ENCODE results near the gene TMEM205.
"Not testable (repeated sequence)": the region's sequence is repeated elsewhere in the genome, so short reads cannot be mapped to it uniquely, and the experiment has no call there.

The TMEM205 gene

DNA sequence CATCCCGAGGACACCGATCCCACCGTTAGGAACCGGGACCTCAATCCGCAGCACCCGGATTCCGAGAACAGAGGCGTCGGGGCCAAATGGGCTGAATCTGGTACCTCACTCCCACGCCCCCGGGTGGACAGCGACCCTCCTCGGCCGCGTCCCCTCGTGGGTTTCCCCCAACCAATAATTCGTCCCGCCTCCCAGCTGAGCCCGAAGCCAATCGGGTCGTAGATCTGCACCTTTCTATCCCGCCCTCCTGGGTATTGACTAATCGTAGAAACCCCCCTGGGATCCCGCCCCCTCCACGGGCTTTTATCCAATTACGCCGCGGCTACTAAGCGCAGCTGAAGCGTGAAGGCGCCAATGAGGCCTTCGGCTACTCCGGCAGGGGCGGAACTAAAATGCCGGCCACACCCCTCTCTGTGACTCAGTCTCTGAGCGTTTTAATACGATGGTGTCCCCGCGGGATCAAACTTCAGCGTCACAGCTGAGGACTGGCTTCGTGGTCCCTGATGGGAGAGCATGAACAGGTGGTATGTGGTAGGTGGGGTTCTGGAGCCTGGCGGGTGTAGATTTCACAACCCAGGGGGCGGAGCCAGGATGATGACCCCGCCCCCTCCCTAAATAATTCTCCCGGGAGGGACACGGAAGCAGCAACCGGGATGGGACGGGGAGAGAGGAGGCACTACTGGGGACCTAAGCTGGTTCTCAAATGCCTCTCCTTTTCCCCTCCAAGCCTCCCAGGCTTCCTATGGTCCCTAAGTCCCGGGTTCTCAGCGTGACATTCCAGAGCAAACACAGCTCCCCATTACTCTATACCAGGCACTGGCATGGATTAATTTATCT, at the start of gene TMEM205, which contains the start of gene CCDC159:
Gene TMEM205, minus strand, starts transcription at position 165 of the 837 bp plus-strand sequence. CDS start 649 bp downstream, outside the sequence.
Gene CCDC159, plus strand, starts transcription at position 416 of the 837 bp plus-strand sequence. Its CDS starts 88 bp downstream, at position 504.
- peak; percentile 95 to 98 for DNase-seq

DNA sequence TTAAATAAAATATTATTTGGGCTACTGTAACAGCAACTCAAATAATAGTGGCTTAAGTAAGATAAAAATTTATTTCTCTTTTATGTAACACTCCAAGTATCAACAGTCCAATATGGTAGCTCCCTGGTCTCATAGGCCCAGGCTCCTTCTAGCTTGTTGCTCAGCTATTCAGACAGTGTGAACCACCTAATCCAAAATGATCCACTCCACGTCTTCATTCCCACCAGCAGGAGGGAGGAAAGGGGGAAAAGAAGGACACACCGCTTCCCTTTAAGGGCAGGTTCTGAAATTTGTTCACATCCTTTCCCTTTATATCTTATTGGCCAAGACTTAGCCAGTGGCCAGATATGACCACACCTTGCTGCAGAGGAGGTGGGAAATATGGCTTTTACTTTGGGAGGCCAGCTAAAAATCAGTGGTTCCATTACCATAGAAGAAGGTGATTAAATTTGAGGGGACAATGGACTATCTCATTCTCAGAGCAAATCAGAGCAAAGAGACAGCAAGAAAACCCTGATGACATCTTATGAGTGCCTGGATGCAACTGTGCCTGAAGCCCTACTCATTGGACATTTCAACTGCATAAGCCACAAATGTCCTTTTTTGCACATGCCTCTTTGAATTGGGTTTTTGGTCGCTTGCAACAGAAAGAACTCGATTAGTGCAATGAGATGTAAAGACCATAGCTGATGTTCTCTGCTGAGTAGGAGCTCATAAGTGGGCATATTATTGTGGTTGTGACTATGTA, 45.0 kb upstream of the TMEM205 start:
- no peak for DNase-seq

DNA sequence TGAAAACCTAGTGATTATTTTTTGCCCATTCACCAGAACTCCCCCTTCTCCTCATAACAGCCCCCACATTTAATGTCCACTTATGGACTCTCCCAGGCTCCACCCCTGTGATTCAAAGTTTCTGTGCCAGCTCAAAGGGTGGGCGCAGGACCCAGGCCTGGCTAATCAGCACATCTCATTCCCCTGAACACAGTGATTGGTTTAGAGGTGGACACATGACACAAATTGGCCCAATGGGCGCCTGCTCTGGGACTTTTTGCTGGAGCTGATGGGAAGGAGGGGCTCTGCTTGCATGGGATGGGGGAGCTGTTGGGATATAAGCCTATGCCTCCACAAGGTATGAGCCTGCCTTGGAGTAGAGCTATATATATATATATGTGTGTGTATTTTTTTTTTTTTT, 44.3 kb upstream of the TMEM205 start:
- DNase-seq, result no peak

DNA sequence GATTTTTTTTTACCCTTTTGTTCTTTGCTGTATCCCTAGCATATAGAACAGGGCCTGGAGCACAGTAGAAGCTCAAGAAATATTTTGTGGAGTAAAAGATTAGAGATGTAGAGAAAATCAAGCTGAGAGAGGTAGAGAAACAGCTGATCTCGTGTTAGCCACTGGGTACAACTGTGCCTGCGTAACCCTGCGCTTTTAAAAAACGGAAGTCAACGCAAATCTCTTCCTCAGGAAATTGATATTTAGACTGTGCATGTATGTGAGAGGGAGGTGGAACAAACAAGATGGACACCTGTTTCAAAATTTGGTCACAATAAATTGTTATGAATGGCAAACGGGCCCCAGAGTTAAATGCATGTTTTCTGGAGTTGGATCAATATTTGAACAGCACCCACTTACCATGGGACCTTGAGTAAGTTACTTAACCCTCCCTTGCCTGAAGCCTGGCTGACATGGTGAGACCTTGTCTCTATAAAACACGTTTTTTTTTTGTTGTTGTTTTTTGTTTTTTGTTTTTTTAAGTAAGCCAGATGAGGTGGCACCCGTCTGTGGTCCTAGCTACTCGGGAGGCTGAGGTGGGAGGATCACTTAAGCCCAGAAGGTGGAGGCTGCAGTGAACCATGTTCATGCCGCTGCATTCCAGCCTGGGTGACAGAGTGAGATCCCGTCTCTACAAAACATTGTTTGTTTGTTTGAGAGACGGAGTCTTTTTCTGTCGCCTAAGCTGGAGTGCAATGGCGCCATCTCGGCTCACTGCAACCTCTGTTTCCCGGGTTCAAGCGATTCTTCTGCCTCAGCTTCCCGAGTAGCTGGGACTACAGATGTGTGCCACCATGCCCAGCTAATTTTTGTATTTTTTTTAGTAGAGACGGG, 41.3 kb upstream of the TMEM205 start:
- DNase-seq, result no peak

DNA sequence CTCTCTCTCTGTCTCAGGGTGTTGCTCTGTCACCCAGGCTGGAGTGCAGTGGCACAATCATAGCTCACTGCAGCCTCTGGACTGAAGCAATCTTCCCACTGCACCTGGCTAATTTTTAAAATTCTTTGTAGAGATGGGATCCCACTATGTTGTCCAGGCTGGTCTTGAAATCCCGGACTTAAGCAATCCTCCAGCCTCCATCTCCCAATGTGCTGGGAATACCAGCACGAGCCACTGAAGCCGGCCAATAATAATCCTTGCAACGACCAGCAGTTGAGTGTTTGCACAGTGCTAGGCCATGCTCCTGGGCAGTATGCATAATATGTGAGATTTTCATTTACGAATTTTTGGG, 38.7 kb upstream of the TMEM205 start:
- DNase-seq, result no peak

DNA sequence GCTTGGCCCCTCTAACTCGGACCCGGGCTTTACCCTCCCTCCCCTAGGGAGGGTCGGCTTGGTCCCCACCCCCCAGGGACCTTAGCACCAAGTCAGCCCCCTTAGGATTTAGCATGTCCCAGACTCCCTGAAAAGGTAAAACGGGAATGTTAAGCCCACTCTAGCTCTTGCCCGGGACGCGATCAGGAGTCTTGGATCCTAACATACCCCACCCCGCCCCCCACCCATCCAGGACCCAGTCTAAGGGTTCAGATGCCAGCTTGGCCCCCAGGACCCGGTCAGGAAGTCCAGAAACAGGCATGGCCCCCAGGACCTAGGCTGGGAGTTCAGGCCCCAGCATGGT, 37.6 kb upstream of the TMEM205 start:
- DNase-seq, result peak in 1 of 2 experiments; percentile 34

DNA sequence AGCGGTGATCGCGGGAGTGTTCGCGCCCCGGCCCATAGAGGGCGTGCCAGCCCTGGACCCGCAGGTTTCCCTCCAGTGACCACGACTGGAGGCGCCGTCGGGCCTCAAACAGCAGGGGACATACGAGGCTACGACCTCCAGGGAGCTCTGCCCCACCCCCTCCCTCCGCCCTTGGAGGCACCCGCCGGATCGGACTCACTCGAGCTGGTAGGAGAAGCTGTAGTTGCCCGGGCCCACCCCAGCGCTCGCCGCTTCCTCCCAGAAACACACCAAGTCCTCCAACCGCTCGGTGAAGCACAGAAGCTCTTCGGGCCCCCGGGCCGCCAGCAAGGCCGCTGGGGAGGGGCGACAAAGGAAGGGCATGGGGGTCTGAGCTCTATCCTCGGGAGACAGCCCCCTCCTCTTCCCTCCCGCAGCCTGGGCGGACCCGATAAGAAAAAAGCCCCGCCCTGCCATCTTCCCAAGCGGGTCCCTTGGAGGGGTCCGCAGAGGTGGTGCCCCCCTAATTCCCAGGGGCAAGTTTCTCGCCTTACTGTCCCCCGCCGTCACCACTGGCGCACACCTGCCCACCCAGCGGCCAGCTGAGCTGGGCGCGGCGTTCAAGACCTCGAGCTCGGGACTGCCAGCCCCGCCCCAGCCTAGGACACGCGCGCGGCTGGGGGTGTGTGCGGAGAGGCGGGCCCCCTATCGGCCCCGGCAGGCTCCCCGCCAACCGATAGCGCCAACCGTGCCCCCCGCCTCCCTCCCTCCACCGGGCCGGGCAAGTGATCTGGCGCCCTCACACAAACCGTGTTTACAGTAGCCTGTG, 37.0 kb upstream of the TMEM205 start:
- peak in 1 of 2 experiments; percentile 49 for DNase-seq

DNA sequence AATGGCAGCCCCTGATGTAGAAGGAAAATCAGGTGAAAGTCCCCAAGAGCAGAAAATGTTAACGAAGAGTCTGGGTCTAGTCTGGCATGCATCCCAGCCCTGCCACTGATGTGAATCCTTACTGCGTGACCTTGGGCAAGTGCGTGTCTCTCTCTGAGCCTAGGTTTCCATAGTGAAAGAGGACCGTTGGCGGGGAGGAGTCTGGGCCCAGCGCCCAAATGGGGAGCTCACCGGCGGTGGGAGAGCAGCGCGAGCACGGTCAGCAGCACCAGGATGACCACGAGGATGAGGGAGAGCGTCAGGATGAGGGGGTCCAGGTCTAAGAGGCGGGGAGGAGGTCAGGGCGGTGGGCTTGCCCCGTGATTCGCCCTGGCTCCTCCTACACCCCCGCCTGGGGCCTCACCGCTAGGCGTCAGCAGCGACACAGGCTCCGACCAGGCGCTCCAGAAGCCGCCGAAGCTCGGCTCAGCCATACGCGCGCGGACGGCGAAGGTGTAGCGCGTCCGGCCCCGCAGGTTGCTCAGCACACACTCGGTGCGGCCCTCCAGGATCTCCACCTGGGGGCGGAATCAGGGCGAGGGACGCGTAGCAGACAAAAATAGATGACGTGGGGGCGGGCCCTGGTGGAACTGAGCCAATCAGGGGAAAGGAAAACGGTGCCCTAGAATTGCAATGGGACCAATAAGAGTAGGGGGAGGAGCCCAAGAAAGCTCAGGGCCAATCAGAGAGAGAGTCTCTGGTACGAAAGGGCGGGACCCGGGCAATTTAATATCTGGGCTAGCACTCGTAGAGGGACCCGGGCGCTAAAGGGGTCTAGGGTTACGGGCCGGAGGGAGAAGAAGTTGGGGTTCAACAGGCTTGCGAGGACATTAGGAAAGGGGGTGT, 34.8 kb upstream of the TMEM205 start:
- DNase-seq, result peak; percentile 96 to 97

DNA sequence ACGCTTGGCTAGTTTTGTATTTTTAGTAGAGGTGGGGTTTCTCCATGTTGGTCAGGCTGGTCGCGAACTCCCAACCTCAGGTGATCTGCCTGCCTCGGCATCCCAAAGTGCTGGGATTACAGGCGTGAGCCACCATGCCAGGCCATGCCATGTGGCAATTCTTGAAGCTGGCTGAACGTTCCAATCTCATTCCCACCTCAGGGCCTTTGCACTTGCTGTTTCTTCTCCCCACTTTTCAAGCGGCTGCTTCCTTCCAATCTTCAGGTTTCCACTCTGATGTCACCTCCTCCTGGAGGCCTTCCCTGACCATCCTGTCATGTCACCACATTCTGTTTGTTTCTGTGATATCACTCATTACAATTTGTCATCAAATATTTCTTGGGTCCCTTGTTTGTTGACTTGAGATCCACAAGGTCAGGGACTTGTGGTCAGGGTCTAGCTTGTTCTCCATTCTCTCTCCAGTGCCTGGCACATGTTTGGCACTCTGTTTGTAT, 33.8 kb upstream of the TMEM205 start:
- no peak for DNase-seq

DNA sequence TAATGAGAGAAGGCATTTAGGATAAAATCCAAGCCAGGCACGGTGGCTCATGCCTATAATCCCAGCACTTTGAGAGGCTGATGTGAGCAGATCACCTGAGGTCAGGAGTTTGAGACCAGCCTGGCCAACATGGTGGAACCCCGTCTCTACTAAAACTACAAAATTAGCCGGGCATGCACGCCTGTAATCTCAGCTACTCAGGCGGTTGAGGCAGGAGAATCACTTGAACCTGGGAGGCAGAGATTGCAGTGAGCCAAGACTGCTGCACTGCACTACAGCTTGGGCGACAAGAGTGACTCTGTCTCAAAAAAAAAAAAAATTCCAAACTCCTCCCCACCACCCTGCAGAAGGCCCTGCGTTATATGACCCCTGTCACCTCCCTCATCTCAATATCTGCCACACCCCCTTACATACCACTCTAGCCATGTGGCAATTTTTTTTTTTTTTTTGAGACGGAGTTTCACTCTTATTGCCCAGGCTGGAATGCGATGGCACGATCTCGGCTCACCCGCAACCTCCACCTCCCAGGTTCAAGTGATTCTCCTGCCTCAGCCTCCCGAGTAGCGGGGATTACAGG, 33.3 kb upstream of the TMEM205 start:
- not testable (repeated sequence) for DNase-seq

DNA sequence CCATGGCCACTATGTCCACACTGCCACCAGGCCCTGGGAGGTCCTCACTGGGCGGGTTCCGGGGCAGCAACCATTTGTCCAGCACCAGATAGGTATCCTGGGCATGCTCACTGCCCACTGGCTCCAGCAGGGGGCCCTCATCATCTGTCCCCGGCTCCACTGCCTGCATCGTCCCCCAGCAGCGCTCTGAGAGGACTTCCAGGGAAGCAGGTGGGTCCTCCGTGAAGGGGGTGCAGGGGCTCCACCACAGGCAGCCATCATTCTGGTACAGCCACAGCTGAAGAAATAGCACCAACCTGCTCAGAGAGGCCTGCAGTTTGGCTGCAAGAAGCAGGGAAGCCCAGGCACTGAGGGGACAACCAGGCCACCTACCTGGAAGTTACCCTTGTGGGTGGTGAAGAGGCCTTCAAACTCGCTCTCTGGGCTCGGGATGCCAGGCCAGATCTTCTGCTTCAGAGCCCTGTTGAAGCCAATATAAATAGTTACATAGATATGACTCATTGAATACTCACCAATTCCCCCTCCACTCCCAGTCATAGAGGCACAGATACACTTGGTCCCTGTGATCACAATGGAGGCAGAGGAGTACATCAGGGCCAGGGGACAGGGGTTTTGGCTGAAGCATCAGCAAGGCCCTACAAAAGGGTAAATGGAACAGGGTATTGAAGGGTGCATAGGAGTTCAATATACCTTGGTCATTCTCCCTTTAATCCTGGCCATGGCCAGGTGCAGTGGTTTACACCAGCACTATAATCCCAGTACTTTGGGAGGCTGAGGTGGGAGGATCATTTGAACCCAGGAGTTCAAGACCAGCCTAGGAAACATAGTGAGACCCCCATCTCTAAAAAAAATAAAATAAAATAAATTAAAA, 32.5 kb upstream of the TMEM205 start:
- peak; percentile 20 to 61 for DNase-seq

DNA sequence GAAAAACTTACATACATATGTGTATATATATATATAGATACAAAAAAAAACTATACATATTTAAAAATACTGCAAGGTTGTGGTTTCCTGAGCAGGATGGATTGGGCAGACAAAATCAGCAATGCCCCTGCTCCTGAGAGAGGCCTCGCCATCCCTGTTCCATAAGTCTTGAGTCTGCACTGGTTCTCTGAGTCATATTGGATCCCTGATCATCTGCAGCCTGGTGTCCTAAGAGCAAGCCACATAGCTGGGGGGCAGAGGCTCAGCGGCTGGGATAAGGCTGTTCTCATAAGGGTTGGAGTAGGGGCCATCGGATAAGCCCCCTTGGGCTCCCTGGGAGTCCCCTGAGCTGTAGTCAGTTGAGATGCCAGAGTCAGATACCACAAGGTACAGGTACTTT, 31.7 kb upstream of the TMEM205 start:
- no peak for DNase-seq

DNA sequence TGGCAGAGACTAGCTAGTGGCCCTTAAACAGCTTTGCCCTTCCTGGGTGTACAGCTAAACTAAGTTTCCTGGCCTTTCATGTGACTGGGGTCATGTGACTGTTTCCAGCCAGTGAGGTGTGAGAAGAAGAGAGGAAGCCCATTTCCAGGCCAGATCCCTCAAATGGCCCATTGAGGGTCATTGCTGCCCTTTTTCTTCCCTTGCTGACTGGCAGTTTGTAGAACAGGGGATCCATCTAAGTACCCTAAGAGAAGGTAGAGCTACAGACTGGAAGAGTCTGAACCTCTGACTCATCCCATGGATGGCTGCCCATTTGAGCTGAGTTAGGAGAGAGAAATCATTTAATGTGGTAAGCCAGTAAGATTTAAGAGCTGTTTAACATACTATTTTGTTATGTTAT, 31.2 kb upstream of the TMEM205 start:
- DNase-seq, result no peak

DNA sequence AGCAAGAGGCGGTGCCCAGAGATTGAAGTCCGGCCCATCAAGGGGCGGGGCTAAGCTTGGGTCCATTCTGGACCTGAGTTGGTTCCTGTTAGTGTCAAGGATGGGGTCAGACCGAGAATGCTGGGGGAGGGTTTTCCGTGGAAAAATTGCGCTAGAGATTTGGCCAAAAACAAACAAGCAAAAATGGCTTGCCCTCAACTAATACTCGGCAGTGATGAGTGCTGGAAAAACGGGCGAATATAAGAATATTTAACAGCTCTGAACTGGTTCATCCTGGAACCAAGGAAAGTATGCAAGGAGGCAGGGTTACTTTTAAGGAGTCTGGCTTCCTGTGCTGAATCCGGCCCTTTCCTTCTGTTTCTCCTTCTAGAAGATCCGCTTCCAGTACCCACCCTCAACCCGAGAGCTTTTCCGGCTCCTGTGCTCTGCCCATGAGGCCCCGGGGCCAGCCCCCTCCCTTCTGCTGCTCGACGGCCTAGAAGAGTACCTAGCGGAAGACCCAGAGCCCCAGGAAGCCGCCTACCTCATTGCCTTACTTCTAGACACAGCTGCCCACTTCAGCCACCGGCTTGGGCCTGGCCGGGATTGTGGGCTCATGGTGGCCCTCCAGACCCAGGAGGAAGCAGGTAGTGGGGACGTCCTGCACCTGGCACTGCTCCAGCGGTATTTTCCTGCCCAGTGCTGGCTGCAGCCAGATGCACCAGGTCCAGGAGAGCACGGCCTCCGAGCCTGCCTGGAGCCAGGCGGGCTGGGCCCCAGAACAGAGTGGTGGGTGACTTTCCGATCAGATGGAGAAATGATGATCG, 29.3 kb upstream of the TMEM205 start:
- peak in 1 of 2 experiments; percentile 35 for DNase-seq

DNA sequence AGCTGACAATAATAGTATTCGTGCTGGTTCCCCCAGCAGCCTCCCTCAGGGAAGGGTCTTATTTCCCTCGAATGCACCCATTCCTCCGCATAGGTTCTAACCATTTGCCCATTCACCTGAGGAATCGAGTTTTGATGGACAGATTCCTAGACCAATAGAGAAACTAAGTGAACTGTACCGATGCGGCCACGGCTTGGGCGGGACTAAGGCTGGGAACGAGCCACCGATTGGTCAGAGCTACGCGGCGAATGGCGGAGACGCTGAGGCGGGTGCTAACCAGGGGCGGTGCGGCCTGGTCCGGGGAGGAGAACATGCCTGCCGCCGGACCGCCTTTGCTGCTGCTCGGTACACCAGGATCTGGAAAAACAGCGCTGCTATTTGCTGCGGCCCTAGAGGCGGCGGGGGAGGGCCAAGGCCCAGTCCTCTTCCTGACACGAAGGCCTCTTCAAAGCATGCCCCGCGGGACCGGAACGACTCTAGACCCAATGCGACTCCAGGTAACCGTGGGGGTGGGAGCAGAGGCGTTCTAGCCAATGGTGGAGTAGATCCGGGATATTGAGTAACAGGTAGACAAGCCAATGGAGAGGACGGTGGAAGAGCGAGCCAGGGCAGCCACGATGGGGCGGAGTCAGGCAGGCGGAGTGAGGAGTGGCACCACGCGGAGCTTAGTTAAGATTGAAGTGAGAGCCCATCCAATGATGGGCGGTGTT, 28.5 kb upstream of the TMEM205 start, which contains the start of gene SWSAP1:
Gene SWSAP1, plus strand, starts transcription at position 234 of the 710 bp plus-strand sequence. Its CDS starts 15 bp downstream, at position 249.
- DNase-seq, result peak; percentile 97

DNA sequence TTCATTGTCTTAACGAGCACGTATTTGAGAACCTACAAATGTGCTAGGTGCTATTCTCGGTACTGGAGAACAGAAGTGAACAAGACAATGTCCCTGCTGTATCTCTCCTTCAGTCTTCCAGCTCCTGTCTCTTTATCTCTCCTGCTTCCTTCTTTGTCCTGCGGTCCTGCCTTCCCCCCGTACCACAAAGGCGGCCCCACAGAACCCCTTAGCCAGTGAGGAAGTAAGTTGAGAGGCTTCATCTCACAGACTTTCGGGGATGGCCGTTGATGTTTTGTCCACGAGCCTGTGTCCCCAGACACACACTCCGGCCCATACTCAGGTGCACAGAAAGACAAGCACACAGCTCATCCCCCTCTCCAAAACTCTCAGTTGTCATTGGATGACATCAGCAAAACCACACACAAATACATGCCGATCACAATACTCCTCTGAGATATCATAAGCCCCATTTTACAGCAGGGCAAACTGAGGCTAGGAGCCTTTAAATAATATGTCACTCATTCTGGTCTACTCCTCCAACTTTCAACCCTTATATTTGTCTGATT, 27.9 kb upstream of the TMEM205 start:
- no peak for DNase-seq

DNA sequence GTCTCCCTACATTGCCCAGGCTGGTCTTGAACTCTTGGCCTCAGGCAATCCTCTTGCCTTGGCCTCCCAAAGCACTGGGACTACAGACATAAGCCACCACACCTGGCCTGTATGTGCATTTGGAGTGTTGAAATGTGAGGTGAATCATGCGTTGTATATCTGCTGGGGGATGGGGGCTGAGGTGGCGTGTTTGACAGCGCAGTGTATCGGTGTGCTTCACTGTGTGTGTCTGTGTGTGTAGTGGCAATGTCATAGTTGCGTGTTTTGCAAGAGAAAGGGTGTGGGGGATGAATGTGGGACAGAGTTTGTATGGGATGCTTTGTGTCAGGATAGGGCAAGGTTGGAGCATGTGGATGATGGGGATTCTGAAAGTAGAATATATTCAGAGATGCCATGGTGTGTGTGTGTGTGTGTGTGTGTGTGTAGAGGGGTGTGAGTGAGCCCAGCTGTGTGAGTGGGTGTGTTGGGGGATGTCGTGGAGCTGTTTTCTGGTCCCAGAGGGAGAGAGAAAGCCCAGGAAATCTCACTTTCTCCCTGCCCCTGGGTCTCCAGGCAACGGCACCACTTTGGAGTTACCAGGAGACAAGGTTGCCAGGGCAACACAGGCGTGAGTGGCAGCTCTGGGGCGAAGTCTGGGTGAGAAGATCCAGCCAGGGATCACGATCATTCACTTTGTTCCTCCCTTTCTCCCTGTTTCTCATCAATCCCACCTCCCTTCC, 27.3 kb upstream of the TMEM205 start:
- DNase-seq, result peak; percentile 51 to 72

Data from NCI-H526 (cell line).